Measurements from ENCODE around the gene APH1B. TPM values are rescaled to one million over a fixed set of nuclear protein-coding genes. Genes with fewer than 3 reads are reported as not detected.
"Not testable (repeated sequence)": the region's sequence is repeated elsewhere in the genome, so short reads cannot be mapped to it uniquely, and the experiment has no call there.

The APH1B gene
- total RNA-seq, 1 donor from 2014 or later: 28.4 TPM

DNA sequence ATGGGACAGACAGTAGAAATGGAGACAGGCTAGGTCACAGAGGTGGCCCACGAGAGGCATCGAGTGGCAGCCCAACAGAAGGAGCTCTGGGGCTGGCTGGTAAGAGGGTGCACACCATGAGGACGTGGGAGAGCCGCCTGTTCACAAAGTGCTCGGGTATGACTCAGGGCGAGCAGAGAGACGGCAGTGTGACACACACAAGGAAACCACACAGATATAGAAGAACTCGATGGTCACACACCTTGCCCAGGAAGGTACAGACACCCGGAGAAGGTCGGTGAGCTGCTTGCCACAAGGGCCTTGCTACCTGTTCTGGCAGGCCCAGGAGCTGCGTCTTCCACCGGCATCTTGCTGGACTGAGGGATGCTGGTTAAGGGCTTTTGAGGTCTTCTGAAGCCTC lies 54.1 kb downstream of the APH1B start:
- no peak for DNase-seq (ENCODE audit: low spot score)

DNA sequence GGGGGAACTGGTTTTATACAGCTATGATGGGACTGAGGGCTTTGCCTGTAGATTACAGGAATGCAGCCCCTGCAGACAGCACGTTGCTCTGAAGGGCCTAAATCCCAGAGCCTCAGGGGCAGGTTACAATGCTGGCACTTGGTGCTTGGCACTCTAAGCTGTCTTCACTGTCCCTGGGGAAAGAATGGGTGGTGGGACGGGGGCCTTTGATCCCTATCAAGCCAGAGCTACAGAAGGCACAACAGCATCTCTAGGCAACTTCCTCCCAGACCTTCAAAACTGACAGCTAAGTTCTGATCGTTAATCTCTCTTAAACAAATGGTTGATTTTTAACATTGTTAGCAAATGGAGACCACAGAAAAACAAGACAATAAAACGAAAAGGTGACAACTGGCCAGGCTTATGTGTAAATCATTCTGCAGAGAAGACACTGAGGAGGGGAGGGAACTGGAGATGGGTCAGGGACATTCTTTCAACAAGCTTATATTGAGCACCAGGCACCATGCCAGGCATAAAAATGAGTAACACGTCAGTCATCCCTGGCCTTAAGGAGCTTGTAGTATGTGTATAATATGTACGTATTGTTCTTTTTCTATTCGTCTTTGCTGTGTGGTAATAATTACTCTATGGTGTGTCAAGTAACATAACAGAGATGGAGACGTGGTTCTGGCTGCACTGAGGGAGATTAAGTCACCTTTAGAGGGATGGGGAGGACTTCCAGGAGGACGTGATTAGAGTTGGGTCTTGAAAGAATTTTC lies 55.1 kb downstream of the APH1B start:
- no peak for DNase-seq (ENCODE audit: low spot score)

GRCh38 chr15:63334821-63335220 lies 57.4 kb downstream of the APH1B start:
- DNase-seq (ENCODE audit: low spot score): no peak

DNA sequence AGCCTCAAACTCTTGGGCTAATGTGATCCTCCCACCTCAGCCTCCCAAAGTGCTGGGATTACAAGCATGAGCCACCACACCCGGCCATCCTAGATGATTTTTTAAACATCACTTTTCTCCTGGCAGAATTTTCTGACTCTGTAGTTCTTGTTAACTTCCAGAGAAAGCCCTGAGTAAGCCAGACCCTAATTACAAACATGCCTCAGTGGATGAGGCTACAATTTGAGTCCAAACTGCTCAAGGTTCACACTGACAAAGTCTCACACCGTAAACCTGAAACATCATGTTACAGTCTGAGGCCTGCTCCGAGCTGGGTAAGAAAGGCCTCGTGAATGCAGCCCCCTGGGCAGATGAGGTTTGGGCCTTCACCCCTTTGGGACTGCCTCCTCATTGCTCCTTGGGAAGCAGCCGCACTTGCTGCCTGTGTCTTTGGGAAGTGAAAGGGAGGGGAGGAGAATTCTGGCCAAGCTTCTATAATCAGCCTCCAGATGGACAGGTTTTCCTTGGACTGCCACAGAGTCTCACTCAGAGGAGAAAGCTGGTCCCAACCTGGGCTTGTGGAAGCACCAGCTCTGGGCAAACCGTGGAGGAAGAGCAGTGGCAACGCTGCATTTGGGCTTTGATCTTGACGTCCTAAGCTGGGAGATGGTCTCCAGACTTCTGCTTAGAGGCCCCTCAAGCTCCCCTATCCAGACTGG lies 58.3 kb downstream of the APH1B start:
- no peak for DNase-seq (ENCODE audit: low spot score)

GRCh38 chr15:63337046-63337445 lies 59.6 kb downstream of the APH1B start:
- no peak for DNase-seq (ENCODE audit: low spot score)

DNA sequence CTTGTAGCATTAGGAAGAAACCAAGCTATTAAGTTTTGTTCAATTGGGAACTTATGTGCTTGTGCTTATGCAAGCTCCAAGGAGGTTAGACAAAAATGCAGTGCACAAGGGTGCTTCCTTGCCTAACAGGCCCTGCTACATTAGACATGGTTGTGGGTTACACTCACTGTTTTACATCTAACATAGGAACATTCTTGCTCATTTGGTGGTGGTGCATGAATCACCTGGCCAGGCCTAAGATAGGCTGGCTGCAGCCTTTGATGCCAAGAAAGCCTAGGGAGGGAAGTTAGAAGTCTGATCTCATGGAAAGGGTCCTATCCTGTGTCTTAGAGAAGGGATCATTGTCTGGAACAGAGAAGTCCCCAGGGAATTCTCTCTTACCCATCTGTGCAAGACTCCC lies 60.8 kb downstream of the APH1B start:
- no peak for DNase-seq (ENCODE audit: low spot score)

DNA sequence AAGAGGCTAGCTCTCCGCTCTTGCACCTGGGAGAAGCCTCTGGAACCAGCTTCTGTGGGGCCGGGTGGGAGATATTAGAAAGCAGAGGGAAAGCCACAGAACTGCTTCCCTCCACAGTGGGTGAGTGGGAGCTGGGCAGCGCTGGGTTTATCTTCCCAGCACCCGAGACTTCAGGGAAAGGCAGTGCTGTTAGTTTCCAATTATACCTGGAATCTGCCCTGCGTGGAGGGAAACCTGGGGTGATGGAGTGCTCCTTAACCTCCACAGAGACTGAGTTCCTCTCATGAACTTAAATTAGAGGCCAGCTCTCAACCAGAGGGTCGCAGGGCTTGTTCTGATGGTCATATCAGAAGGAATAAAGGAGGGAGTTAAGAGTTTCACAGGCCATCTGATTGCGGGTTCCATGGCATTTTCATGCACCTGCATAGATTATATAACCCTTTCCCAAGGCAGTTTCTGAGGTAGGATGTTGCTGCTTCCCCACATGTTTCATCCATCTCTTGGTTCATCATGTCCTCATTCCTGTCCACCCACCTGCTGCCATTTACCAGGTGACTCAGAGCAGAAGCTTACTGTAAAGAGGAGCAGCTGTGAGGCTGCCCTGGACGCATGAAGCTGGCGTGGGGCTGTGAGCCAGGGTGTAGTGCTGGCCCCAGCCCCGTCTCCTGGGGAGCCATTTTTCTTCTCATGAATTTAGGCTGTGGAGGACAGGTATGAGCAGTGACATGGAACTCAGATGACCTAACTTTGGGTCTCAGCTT lies 61.8 kb downstream of the APH1B start:
- no peak for DNase-seq (ENCODE audit: low spot score)

DNA sequence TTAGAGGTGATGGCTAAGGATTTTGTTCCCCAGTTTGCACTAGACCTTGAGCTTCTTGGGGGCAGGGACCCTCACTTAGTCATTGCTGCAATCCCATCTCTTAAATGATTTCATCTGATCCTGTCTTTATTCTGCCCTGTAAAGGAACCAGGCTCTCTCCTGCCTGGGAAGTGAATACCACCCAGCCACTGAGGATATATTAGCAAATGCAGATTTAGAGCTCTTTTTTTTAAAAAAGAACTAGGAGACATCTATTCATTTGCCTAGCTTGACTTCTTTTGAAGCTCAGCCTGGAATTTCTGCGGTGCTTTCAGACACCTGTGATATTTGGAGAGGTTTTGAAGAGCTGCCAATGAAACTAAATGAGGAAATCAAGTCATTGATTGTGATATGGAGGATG lies 62.4 kb downstream of the APH1B start:
- no peak for DNase-seq (ENCODE audit: low spot score)

GRCh38 chr15:63340353-63340752 lies 62.9 kb downstream of the APH1B start:
- DNase-seq (ENCODE audit: low spot score): no peak

GRCh38 chr15:63340878-63341277 lies 63.5 kb downstream of the APH1B start:
- no peak for DNase-seq (ENCODE audit: low spot score)

DNA sequence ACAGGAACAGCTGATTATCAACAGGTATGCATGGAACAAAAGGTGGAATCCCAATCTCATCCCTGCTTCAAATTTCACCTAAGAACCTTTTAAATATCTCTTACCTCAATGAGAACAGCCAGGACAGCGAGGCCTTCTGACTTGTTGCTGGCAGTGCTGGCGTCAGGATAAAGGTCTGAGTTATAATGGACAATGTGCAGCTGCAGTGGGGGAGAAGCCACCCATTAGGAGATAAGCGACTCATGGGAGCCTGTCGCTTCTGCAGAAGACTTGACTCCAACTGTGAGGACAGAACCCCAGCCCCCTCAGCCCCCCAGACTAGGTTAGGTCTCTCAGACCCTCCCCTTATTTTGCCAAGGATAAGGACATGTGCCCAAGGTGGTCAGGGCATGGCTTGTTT lies 64.5 kb downstream of the APH1B start:
- DNase-seq (ENCODE audit: low spot score): no peak

DNA sequence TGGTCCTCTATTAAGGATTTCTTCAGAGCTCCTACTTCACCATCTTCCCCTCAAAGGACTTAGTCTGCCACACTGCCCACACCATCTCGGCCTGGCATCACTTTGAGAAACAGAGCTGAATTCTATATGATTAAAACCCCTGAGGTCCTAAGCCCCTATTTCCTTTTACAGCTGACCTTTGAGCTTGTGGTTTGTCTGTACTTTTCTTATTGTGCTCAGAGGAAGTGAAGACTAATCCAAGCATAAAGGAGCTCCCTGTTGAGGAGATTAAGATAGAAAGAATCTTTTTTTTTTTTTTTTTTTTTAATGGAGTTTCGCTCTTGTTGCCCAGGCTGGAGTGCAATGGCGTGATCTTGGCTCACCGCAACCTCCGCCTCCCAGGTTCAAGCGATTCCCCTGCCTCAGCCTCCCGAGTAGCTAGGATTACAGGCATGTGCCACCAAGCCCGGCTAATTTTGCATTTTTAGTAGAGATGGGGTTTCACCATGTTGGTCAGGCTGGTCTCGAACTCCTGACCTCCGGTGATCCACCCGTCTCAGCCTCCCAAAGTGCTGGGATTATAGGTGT lies 65.7 kb downstream of the APH1B start:
- DNase-seq (ENCODE audit: low spot score): not testable (repeated sequence)

DNA sequence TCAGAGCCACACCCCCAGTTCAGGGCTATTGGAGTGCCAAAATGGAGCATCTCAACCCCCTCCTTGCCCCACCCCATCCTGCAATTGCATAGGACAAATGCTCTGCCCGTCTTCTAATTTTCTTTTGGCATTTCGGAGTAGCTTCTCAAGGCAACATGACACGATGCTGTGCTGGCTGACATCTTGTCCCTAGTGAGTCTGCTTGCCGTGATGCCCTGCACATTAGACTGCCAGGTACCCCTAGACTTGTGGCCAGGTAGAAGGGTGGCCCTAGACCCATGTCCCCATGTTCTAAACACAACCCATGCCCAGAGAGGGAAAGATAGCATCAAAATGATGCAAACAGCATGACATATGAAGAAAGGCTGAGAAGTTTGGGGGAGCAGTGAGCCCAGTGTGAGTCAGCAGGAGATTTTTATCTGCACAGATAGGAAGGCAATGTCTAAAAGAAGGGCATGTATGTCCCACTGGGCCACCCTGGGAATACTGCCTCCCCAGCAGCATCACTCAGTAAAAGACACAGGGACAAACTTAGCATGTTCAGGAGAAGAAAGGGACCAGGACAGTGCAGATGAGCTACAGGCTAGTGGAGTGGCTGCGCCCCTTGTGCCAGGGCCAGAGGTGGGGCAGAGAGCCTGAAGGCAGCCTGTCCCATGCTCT lies 67.5 kb downstream of the APH1B start:
- no peak for DNase-seq (ENCODE audit: low spot score)

DNA sequence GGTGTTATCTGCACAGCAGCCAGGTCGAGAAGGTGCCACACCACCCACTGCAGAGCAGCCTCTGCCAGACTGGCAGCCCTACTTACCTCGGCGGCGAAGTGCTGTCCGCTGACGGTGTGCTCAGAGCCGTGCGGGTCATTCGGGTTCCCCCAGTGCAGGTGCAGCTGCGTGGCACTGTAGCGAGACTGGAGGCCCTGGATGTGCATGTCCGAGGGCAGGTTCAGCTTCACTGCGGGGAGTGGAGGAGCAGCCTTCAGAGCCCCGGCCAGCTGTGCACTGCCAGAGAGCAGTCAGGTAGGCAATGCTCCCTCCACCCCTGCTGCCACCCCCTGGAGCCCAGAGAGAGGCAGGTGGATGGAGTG lies 68.0 kb downstream of the APH1B start:
- DNase-seq (ENCODE audit: low spot score): no peak

- no peak for DNase-seq (ENCODE audit: low spot score)
Measured at GRCh38 chr15:63347074-63347857, 69.9 kb downstream of the APH1B start.

- peak; percentile 87 for DNase-seq (ENCODE audit: low spot score)
Measured at GRCh38 chr15:63348392-63348791, 71.0 kb downstream of the APH1B start.

- DNase-seq (ENCODE audit: low spot score): no peak
Measured at GRCh38 chr15:63349156-63349555, 71.8 kb downstream of the APH1B start.

DNA sequence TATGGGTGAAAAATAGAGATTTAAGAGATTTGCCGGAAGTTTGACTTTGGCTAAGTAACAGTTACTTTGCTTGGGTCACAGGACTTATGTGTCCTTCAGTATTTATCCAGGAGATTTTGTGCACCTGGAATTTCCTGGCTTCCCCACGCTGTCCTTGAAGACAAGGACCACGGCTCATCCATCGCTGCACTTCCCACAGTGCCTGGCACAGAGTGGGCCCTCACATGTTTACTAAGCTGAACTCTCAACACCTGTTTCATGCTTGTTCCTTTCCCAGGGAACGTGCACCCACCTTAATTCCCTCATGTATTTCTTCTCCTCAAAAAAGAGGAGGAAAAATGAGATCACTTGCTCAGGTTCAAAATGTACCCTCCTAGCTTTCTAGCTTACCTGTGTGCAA lies 72.2 kb downstream of the APH1B start:
- no peak for DNase-seq (ENCODE audit: low spot score)

GRCh38 chr15:63350178-63350621 lies 72.8 kb downstream of the APH1B start:
- peak; percentile 63 for DNase-seq (ENCODE audit: low spot score)

DNA sequence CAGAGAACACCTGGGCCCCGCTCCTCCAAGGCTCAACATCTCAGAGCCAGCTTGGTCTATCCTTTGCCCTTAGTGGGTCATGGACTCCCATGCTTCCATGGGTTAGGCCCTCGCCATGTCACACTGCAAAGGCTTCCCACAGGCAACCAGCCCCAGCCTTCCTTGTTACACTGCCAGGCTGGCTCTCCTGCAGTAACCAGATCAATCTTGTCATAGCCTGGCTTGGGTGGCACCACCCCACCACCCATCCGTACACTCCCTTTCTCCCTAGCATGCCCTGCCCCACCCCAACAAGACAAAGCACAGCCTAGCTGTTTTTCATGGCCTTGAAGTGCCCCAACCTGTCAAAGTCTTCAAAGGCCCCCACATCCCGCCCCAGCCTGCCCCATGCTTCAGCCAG lies 73.8 kb downstream of the APH1B start:
- DNase-seq (ENCODE audit: low spot score): no peak

GRCh38 chr15:63352808-63353207 lies 75.4 kb downstream of the APH1B start:
- no peak for DNase-seq (ENCODE audit: low spot score)
